ENCODE results near the gene GNAZ.

DNA sequence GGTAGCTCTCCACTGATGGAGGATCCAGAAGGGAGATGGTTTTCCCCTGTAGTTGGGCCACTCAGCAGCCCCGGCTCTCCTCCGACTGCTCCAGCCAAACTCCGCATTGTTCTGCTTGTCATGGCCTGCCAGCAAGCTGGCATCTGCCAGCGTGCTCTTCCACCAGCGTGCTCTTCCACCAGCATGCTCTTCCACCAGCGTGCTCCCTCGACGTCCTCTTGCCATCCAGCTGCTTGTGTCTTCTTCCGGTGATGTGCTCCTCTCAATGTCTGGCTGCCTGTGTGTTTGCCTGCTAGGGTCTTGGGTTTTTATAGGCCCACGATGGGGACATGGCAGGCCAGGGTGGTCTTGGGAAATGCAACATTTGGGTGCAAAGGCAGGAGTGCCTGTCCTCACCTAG, 43.5 kb upstream of the GNAZ start:
- TF ChIP-seq, protein P1, sequence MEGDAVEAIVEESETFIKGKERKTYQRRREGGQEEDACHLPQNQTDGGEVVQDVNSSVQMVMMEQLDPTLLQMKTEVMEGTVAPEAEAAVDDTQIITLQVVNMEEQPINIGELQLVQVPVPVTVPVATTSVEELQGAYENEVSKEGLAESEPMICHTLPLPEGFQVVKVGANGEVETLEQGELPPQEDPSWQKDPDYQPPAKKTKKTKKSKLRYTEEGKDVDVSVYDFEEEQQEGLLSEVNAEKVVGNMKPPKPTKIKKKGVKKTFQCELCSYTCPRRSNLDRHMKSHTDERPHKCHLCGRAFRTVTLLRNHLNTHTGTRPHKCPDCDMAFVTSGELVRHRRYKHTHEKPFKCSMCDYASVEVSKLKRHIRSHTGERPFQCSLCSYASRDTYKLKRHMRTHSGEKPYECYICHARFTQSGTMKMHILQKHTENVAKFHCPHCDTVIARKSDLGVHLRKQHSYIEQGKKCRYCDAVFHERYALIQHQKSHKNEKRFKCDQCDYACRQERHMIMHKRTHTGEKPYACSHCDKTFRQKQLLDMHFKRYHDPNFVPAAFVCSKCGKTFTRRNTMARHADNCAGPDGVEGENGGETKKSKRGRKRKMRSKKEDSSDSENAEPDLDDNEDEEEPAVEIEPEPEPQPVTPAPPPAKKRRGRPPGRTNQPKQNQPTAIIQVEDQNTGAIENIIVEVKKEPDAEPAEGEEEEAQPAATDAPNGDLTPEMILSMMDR (IDR thresholded peaks at IDR 0.05; ENCODE audit: low read depth, low read length, missing input control), result no peak
- TF ChIP-seq JUND (IDR thresholded peaks at IDR 0.05) (no peak), ATF3 (IDR thresholded peaks at IDR 0.05) (no peak)
